ENCODE results near the gene LIN52. TPM values are rescaled to one million over a fixed set of nuclear protein-coding genes. Genes with fewer than 3 reads are reported as not detected.

Gene LIN52
- total and polyA plus RNA-seq, 2 of the 8 experiments (the other 6 are each of a cell fraction or from before 2014, with no cell fraction given) = 6.8 to 11.6 TPM

DNA sequence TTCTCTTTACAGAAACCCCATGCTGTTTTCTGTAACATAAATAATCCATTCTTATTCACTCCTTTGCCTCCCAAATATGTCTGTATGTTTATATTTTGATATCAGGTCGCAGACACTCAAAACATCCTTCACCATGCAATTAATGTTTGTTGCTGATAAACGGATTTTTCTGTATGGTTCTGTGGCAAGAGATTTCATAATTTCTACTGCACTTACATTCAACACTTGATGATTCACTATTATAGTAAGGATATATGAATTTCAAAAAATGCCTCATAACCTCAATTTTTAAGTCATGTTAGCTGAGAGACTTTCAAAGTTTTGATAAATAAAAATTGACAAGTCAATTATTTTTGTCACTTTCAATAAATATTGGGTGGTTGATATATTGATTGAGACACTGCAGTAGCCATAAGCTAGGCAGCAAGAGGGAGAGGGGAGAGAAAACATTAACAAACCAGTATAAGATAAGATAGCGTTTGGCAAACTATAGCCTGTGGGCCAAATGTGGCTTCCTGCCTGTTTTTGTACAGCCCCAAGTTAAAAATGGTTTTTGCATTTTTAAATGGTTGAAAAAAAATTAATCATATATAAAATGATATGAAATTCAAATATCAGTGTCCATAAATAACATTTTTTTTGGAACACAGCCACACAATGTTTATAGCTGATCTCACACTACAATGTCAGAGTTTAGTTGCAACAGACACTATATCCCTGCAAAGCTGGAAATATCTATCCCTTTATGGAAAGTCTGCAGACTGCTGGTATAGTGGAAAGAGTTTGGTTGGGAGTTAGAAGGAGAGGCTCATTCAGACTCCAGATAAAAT, 18.8 kb upstream of the LIN52 start:
- H3K4me2 ChIP-seq (ENCODE audit: insufficient read depth in 1 of 2, low read depth in 2 of 2, low read length in 2 of 2) = no peak overlapping the region
- no peak overlapping the region for H3K4me3 ChIP-seq (ENCODE audit: extremely low read depth in 1 of 4, insufficient read depth in 2 of 4, low read depth in 3 of 4, low read length in 4 of 4)
- CTCF ChIA-PET (ENCODE audit: partially characterized antibody) = interaction anchor here (1.3 kb wide), 1 partner anchor 130 kb away, joined by 3 read pairs; no protein-coding TSS in a partner anchor
- H2BK12ac ChIP-seq (ENCODE audit: low read depth, low read length) = no peak overlapping the region
- no peak overlapping the region for H3K23ac ChIP-seq (ENCODE audit: insufficient read length)
- no peak overlapping the region for H3K9ac ChIP-seq (replicated peaks in 1 of 4; ENCODE audit: extremely low read depth in 1 of 4, low read depth in 3 of 4, low read length in 3 of 4)
- no peak overlapping the region for H4K8ac ChIP-seq (ENCODE audit: extremely low read depth, insufficient read depth, low read length)
- H3K9me3 ChIP-seq (ENCODE audit: insufficient read depth in 2 of 2, low read depth in 1 of 2, low read length in 1 of 2) = no peaks in the 10 kb centered on the region
- no peak for DNase-seq (ENCODE audit: low read depth in 1 of 2, low spot score in 2 of 2)
- peaks cover 0 to 3% of the 10 kb centered on the region in 2 experiments for H4K20me1 ChIP-seq (replicated peaks in 1 of 2; ENCODE audit: control insufficient read depth in 1 of 2, insufficient read depth in 2 of 2, low read length in 2 of 2)
- H2BK120ac ChIP-seq (replicated peaks; ENCODE audit: low read depth, low read length) = no peak overlapping the region
- H3K4ac ChIP-seq (replicated peaks; ENCODE audit: insufficient read length, low read depth, low read length) = no peak overlapping the region
- WGBS, 2 experiments (ENCODE audit: extremely low coverage in 1 of 2, insufficient coverage in 1 of 2, insufficient read length in 1 of 2, insufficient replicate concordance in 2 of 2, low coverage in 1 of 2, low lambda C conversion rate in 2 of 2, missing lambda C conversion rate in 1 of 2) = 90% methylated on average over 3 of the region's 3 CpGs; no CpG with 5 or more reads in 1 of the 2 experiments
- no peak overlapping the region for H2AK5ac ChIP-seq (ENCODE audit: low read depth, low read length)
- no peak overlapping the region for H3K56ac ChIP-seq (replicated peaks; ENCODE audit: insufficient read length, low read depth, low read length)
- no peaks in the 10 kb centered on the region for H3K23me2 ChIP-seq (ENCODE audit: low read depth, low read length)
- no peak overlapping the region for H2BK15ac ChIP-seq (ENCODE audit: low read length)
- no peak overlapping the region for H3K27ac ChIP-seq (ENCODE audit: low read depth, low read length)
- H3K4me1 ChIP-seq (replicated peaks in 1 of 4; ENCODE audit: control insufficient read depth in 3 of 4, insufficient read depth in 4 of 4, low read length in 3 of 4) = no peaks in the 10 kb centered on the region
- H4K91ac ChIP-seq (replicated peaks; ENCODE audit: insufficient read length, low read length) = no peak overlapping the region
- no peak overlapping the region for H3K14ac ChIP-seq (ENCODE audit: insufficient read length)
- POLR2A ChIA-PET (ENCODE audit: partially characterized antibody) = interaction anchor here (0.6 kb wide), 1 partner anchor 10 kb away, joined by 4 read pairs; no protein-coding TSS in a partner anchor
- peaks cover 0 to 44% (median 7%) of the 10 kb centered on the region in 4 experiments; a peak in 6 of 8 replicates for H3K36me3 ChIP-seq (ENCODE audit: control insufficient read depth in 2 of 4, insufficient read depth in 4 of 4, low read length in 3 of 4)
- H2AFZ ChIP-seq (ENCODE audit: low read length) = no peak overlapping the region
- H3K27me3 ChIP-seq (replicated peaks in 1 of 4; ENCODE audit: control insufficient read depth in 3 of 4, extremely low read depth in 1 of 4, insufficient read depth in 3 of 4, low read length in 3 of 4) = no peaks in the 10 kb centered on the region
- H3K79me2 ChIP-seq (ENCODE audit: control insufficient read depth in 1 of 2, insufficient read depth in 2 of 2, low read length in 2 of 2) = no peaks in the 10 kb centered on the region
- no peak overlapping the region for H3K18ac ChIP-seq (ENCODE audit: extremely low read depth, low read length)
- no peak overlapping the region for H2BK20ac ChIP-seq (ENCODE audit: low read length)
- no peak overlapping the region for H4K5ac ChIP-seq (ENCODE audit: insufficient read length, low read depth, low read length)
- no peak for FAIRE-seq
- H3K79me1 ChIP-seq (ENCODE audit: low read depth, low read length) = no peaks in the 10 kb centered on the region
- H2BK5ac ChIP-seq (ENCODE audit: low read depth, low read length) = no peak overlapping the region
- TF ChIP-seq BRCA1 (IDR thresholded peaks at IDR 0.05; ENCODE audit: low read depth, low read length) (no peak), ASH2L (IDR thresholded peaks at IDR 0.05; ENCODE audit: low read length) (no peak), GABPA (IDR thresholded peaks at IDR 0.05; ENCODE audit: borderline replicate concordance, insufficient read depth, low read length) (no peak), JUND (IDR thresholded peaks at IDR 0.05; ENCODE audit: low read length) (no peak), SIN3A (conservative IDR thresholded peaks at IDR 0.05 in 1 of 2, IDR thresholded peaks at IDR 0.05 in 1 of 2; ENCODE audit: low read depth in 1 of 2, low read length in 2 of 2) (no peak), CBX5 (IDR thresholded peaks at IDR 0.05; ENCODE audit: low read depth, low read length) (no peak), SIRT6 (IDR thresholded peaks at IDR 0.05; ENCODE audit: low read length) (no peak), EGR1 (IDR thresholded peaks at IDR 0.05; ENCODE audit: borderline replicate concordance, low read depth, low read length) (no peak), EP300 (IDR thresholded peaks at IDR 0.05; ENCODE audit: borderline replicate concordance in 1 of 2, low read depth in 2 of 2, low read length in 2 of 2) (no peak), TBP (IDR thresholded peaks at IDR 0.05; ENCODE audit: low read depth, low read length) (no peak), FOSL1 (IDR thresholded peaks at IDR 0.05; ENCODE audit: insufficient read depth, low read depth, low read length) (no peak), CTBP2 (IDR thresholded peaks at IDR 0.05; ENCODE audit: borderline replicate concordance, insufficient read depth, insufficient read length, low read length) (no peak)

All from H1 (cell line).